ENCODE measurements around the gene PSTK. TPM values are rescaled to one million over a fixed set of nuclear protein-coding genes. Genes with fewer than 3 reads are reported as not detected.

The PSTK gene
- total RNA-seq, 1 experiment from 2014 or later: 4.4 TPM

DNA sequence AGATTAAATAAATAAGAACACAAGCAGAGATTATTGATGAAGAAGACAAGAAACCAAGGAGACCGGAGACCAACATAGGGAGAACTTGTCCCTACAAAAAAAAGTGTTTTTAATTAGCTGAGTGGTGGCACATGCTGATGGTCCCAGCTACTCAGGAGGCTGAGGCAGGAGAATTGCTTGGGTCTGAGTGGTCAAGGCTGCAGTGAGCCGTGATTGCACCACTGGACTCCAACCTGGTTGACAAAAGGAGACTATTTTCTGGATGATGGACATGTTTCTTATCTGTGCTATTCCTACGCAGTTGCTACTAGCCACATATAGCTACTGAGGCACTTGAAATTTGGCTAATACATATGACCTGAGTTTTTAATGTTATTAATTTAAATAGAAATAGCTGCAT lies 18.7 kb downstream of the PSTK start:
- no peaks in the 10 kb centered on the region for H3K9me2 ChIP-seq (ENCODE audit: insufficient read depth)
- H3K27ac ChIP-seq (ENCODE audit: low read depth, low read length): no peak overlapping the region
- ChIA-PET RAD21 (ENCODE audit: low non-redundant PET in 1 of 2, low total read pairs in 2 of 2, uncharacterized antibody in 2 of 2, unreplicated experiment in 2 of 2) (no interaction called here), POLR2A (interaction anchor here (1.6 kb wide), 1 partner anchor 9 kb away, joined by 4 read pairs; the partner anchor contains the start of gene IKZF5), CTCF (interaction anchor here (2.7 kb wide), 1 partner anchor 19 kb away, joined by 9 read pairs; the partner anchor contains the start of gene PSTK)
- H3K4me1 ChIP-seq (ENCODE audit: control insufficient read depth in 1 of 2, insufficient read depth in 2 of 2, low read length in 2 of 2): no peaks in the 10 kb centered on the region
- no TSS peak for BruUV-seq (replicated peaks)
- H3K27me3 ChIP-seq (ENCODE audit: insufficient read depth, low read length): no peaks in the 10 kb centered on the region
- peaks cover 7 to 18% of the 10 kb centered on the region in 2 experiments; a peak in 2 of 4 replicates for H3K36me3 ChIP-seq (ENCODE audit: control insufficient read depth in 1 of 2, insufficient read depth in 2 of 2, low read length in 2 of 2)
- peaks cover 53% of the 10 kb centered on the region for H3K79me2 ChIP-seq (ENCODE audit: insufficient read depth, low read length)
- no peak overlapping the region for H3K4me3 ChIP-seq (replicated peaks in 1 of 2; ENCODE audit: low read depth in 1 of 2, low read length in 2 of 2)
- no peak overlapping the region for H3K4me2 ChIP-seq (ENCODE audit: low read length)
- intact Hi-C loops (cut with micrococcal nuclease): no loop called here
- TF ChIP-seq SP1 (IDR thresholded peaks at IDR 0.05; ENCODE audit: low read depth) (no peak), CEBPB (IDR thresholded peaks at IDR 0.05; ENCODE audit: low read depth) (no peak), SIN3A (IDR thresholded peaks at IDR 0.05; ENCODE audit: low read depth) (no peak), CBX3 (IDR thresholded peaks at IDR 0.05; ENCODE audit: low read depth) (no peak), EGR1 (IDR thresholded peaks at IDR 0.05; ENCODE audit: low read depth) (no peak)
- H3K9me3 ChIP-seq (ENCODE audit: control insufficient read depth in 1 of 2, insufficient read depth in 1 of 2, low read depth in 1 of 2, low read length in 2 of 2): no peaks in the 10 kb centered on the region
- no peak overlapping the region for H3K9ac ChIP-seq (ENCODE audit: low read length)
- DNase-seq (ENCODE audit: low read depth, low spot score) (no peak), ATAC-seq (no peak)
- H4K20me1 ChIP-seq (ENCODE audit: insufficient read depth): no peaks in the 10 kb centered on the region
- no peak overlapping the region for H2AFZ ChIP-seq (ENCODE audit: low read depth, low read length, poor library complexity, severe bottlenecking)

DNA sequence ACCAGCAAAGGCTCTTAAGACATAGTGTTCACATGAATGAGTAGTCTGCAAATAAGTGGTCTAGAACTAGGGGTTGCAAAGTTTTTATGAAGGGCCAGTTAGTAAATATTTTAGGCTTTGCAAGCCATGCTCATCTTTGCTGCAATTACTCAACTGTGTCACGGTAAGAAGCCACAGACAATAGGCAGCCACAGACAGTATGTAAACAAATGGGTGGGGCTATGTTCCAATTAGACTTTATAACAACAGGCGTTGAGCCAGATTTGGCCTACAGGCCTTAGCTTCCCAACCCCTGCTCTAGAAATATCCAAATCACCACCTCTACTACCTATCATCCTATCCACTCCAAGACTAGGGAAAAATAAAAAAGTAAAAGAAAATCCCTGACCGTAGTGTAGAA lies 19.1 kb downstream of the PSTK start:
- Histone ChIP-seq H3K9me2 (ENCODE audit: insufficient read depth) (no peaks in the 10 kb centered on the region), H3K27me3 (ENCODE audit: insufficient read depth, low read length) (no peaks in the 10 kb centered on the region), H3K4me1 (ENCODE audit: control insufficient read depth in 1 of 2, insufficient read depth in 2 of 2, low read length in 2 of 2) (no peaks in the 10 kb centered on the region), H3K4me3 (replicated peaks in 1 of 2; ENCODE audit: low read depth in 1 of 2, low read length in 2 of 2) (no peak overlapping the region), H4K20me1 (ENCODE audit: insufficient read depth) (no peaks in the 10 kb centered on the region), H3K36me3 (ENCODE audit: control insufficient read depth in 1 of 2, insufficient read depth in 2 of 2, low read length in 2 of 2) (peaks cover 7 to 14% of the 10 kb centered on the region in 2 experiments; a peak in 2 of 4 replicates), H3K4me2 (ENCODE audit: low read length) (no peak overlapping the region), H3K9ac (ENCODE audit: low read length) (no peak overlapping the region), H2AFZ (ENCODE audit: low read depth, low read length, poor library complexity, severe bottlenecking) (no peak overlapping the region), H3K9me3 (ENCODE audit: control insufficient read depth in 1 of 2, insufficient read depth in 1 of 2, low read depth in 1 of 2, low read length in 2 of 2) (no peaks in the 10 kb centered on the region), H3K79me2 (ENCODE audit: insufficient read depth, low read length) (peaks cover 57% of the 10 kb centered on the region), H3K27ac (ENCODE audit: low read depth, low read length) (no peak overlapping the region)
- ChIA-PET CTCF (interaction anchor here (0.9 to 2.7 kb wide), 2 partner anchors 19 to 22 kb away, joined by 3 to 9 read pairs; partner anchors contain the start of gene PSTK), RAD21 (ENCODE audit: low non-redundant PET in 1 of 2, low total read pairs in 2 of 2, uncharacterized antibody in 2 of 2, unreplicated experiment in 2 of 2) (no interaction called here), POLR2A (interaction anchor here (1.2 to 1.6 kb wide), 2 partner anchors 9 to 11 kb away, joined by 3 to 4 read pairs; partner anchors contain the start of gene IKZF5)
- intact Hi-C loops (cut with micrococcal nuclease): no loop called here
- TF ChIP-seq SRF (IDR thresholded peaks at IDR 0.05; ENCODE audit: low read depth) (no peak), SIN3A (IDR thresholded peaks at IDR 0.05; ENCODE audit: low read depth) (no peak), FOSL1 (IDR thresholded peaks at IDR 0.05; ENCODE audit: low read depth) (no peak)
- DNase-seq (ENCODE audit: low read depth, low spot score) (no peak), ATAC-seq (no peak)
- no TSS peak for BruUV-seq (replicated peaks)
